Parathyroid adenoma (tissue), 2 donors: ENCODE results near the gene EEIG1.

Experiments used
- H2AFZ ChIP-seq: fragments of 300-600 bp; sonication (generic); one replicate; pipeline ENCODE4 v1.7.0; 2017; ENCODE audit warnings: antibody characterized with exemption, mild to moderate bottlenecking
- H3K27ac ChIP-seq: fragments of 300-600 bp; sonication (generic); one replicate; pipeline ENCODE4 v1.7.0; 2017
- H3K27me3 ChIP-seq: fragments of 300-600 bp; sonication (generic); one replicate; pipeline ENCODE4 v1.7.0; 2017; ENCODE audit warnings: low read length; ENCODE audit not compliant: control insufficient read depth, insufficient read depth
- H3K36me3 ChIP-seq: fragments of 300-600 bp; sonication (generic); one replicate; pipeline ENCODE4 v1.7.0; 2017; ENCODE audit warnings: low read length; ENCODE audit not compliant: control insufficient read depth, insufficient read depth
- H3K4me1 ChIP-seq: fragments of 300-600 bp; sonication (generic); one replicate; pipeline ENCODE4 v1.7.0; 2017; ENCODE audit warnings: control low read depth
- H3K4me2 ChIP-seq: fragments of 300-600 bp; sonication (generic); one replicate; pipeline ENCODE4 v1.7.0; 2017; ENCODE audit warnings: low read length
- H3K4me3 ChIP-seq: fragments of 300-600 bp; sonication (generic); one replicate; pipeline ENCODE4 v1.7.0; 2017; ENCODE audit warnings: low read depth, low read length
- H3K79me2 ChIP-seq: fragments of 300-600 bp; sonication (generic); one replicate; pipeline ENCODE4 v1.7.0; 2017; ENCODE audit warnings: control low read depth
- H3K9ac ChIP-seq: fragments of 300-600 bp; sonication (generic); one replicate; pipeline ENCODE4 v1.7.0; 2017; ENCODE audit warnings: mild to moderate bottlenecking
- H3K9me3 ChIP-seq: fragments of 300-600 bp; sonication (generic); one replicate; pipeline ENCODE4 v1.7.0; 2017; ENCODE audit warnings: low read length; ENCODE audit not compliant: control insufficient read depth
- CTCF ChIP-seq: fragments of 300-600 bp; sonication (generic); IDR thresholded peaks from one replicate; pipeline ENCODE4 v1.7.0; 2017; ENCODE audit warnings: antibody characterized with exemption, mild to moderate bottlenecking
- donor health status: primary hyperparathyroidism.

EEIG1 gene

GRCh38 chr9:127949827-127950512 lies 30.8 kb downstream of the EEIG1 start:
- Histone ChIP-seq H2AFZ (no peak overlapping the region), H3K4me2 (no peak overlapping the region), H3K9me3 (no peaks in the 10 kb centered on the region), H3K79me2 (peaks cover 27% of the 10 kb centered on the region), H3K27ac (no peak overlapping the region), H3K4me3 (no peak overlapping the region), H3K36me3 (no peaks in the 10 kb centered on the region), H3K27me3 (no peaks in the 10 kb centered on the region), H3K4me1 (peaks cover 3% of the 10 kb centered on the region), H3K9ac (no peak overlapping the region)
- no peak for TF ChIP-seq CTCF

GRCh38 chr9:127947841-127948710 lies 32.7 kb downstream of the EEIG1 start:
- no peaks in the 10 kb centered on the region for H3K27me3 ChIP-seq

GRCh38 chr9:127946728-127947127 lies 34.1 kb downstream of the EEIG1 start:
- H3K9ac ChIP-seq = no peak overlapping the region
- no peak for TF ChIP-seq CTCF
- no peaks in the 10 kb centered on the region for H3K36me3 ChIP-seq

More at GRCh38 chr9:127947841-127948710, 32.7 kb downstream of the EEIG1 start:
- Histone ChIP-seq H3K79me2 (peaks cover 12% of the 10 kb centered on the region), H3K9ac (no peak overlapping the region), H3K4me3 (no peak overlapping the region), H3K4me1 (no peaks in the 10 kb centered on the region), H3K27ac (no peak overlapping the region), H3K4me2 (no peak overlapping the region), H3K36me3 (no peaks in the 10 kb centered on the region), H2AFZ (no peak overlapping the region), H3K9me3 (no peaks in the 10 kb centered on the region)
- TF ChIP-seq CTCF = no peak

GRCh38 chr9:127945942-127946341 lies 34.8 kb downstream of the EEIG1 start:
- no peaks in the 10 kb centered on the region for H3K4me1 ChIP-seq

More at GRCh38 chr9:127946728-127947127, 34.1 kb downstream of the EEIG1 start:
- H3K27ac ChIP-seq = no peak overlapping the region
- no peak overlapping the region for H3K4me3 ChIP-seq
- no peaks in the 10 kb centered on the region for H3K27me3 ChIP-seq
- no peaks in the 10 kb centered on the region for H3K4me1 ChIP-seq
- peaks cover 9% of the 10 kb centered on the region for H3K79me2 ChIP-seq
- no peaks in the 10 kb centered on the region for H3K9me3 ChIP-seq
- no peak overlapping the region for H2AFZ ChIP-seq
- no peak overlapping the region for H3K4me2 ChIP-seq

More at GRCh38 chr9:127945942-127946341, 34.8 kb downstream of the EEIG1 start:
- Histone ChIP-seq H3K4me2 (no peak overlapping the region), H3K79me2 (peaks cover 6% of the 10 kb centered on the region), H3K27me3 (no peaks in the 10 kb centered on the region), H3K4me3 (no peak overlapping the region), H3K36me3 (no peaks in the 10 kb centered on the region), H2AFZ (no peak overlapping the region), H3K9me3 (no peaks in the 10 kb centered on the region), H3K9ac (no peak overlapping the region), H3K27ac (no peak overlapping the region)
- no peak for TF ChIP-seq CTCF
